ENCODE results near the gene CCDC77.
"Not testable (repeated sequence)": the region's sequence is repeated elsewhere in the genome, so short reads cannot be mapped to it uniquely, and the experiment has no call there.

Gene CCDC77

DNA sequence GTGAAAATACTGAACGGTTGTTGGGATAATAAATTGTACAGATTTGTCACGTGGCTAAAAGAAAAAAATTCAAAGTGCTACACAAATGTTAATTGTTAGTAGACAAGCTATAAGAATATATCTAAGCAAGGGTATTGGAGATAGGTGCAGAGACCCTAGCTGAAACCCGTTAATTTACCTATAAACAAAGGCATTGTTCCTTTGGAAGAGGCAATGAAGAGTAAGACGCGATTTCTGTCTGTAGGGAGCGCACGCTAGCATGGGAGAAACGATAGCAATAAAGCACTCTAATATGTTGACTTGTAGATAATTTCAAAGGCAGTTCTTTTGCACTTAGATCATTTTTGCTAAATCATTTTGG, 565 bp downstream of the CCDC77 start:
- H3K4me3 ChIP-seq, result peak overlapping the region; percentile 63 to 70
- TF ChIP-seq, protein P1, sequence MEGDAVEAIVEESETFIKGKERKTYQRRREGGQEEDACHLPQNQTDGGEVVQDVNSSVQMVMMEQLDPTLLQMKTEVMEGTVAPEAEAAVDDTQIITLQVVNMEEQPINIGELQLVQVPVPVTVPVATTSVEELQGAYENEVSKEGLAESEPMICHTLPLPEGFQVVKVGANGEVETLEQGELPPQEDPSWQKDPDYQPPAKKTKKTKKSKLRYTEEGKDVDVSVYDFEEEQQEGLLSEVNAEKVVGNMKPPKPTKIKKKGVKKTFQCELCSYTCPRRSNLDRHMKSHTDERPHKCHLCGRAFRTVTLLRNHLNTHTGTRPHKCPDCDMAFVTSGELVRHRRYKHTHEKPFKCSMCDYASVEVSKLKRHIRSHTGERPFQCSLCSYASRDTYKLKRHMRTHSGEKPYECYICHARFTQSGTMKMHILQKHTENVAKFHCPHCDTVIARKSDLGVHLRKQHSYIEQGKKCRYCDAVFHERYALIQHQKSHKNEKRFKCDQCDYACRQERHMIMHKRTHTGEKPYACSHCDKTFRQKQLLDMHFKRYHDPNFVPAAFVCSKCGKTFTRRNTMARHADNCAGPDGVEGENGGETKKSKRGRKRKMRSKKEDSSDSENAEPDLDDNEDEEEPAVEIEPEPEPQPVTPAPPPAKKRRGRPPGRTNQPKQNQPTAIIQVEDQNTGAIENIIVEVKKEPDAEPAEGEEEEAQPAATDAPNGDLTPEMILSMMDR (IDR thresholded peaks at IDR 0.05), result no peak
- H3K27ac ChIP-seq, result peak overlapping the region; percentile 62 to 73
- no peak for DNase-seq
- peaks cover 0 to 15% (median 9%) of the 10 kb centered on the region in 4 donors for H3K4me1 ChIP-seq
- intact Hi-C loops (cut with DNase I; ENCODE audit: low total_unique reads), result no loop called here
- H3K36me3 ChIP-seq, result no peaks in the 10 kb centered on the region
- no peaks in the 10 kb centered on the region for H3K9me3 ChIP-seq
- H3K27me3 ChIP-seq, result no peaks in the 10 kb centered on the region

DNA sequence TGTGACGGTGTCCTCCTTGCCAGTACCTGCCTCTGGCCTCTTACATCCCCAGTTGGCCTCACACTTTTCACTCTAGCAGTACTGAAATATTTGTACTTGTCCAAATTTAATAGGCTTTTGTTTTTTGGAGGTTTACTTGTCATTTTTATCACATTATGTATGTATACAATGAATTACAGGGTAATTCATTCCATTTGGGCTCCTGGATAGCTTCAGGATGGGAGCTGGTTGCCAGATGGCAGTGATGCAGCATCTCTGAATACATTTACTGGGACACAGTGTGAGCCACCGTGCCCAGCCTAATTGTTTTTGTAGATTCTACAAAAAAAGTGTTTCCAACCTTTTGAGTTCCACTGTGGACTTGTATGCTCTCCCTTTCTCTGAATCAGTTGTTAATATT, 13.4 kb downstream of the CCDC77 start:
- Histone ChIP-seq H3K4me3 (no peak overlapping the region), H3K36me3 (peaks cover 22 to 63% (median 30%) of the 10 kb centered on the region in 3 donors), H3K9me3 (no peaks in the 10 kb centered on the region), H3K4me1 (no peaks in the 10 kb centered on the region), H3K27me3 (no peaks in the 10 kb centered on the region), H3K27ac (no peak overlapping the region)
- DNase-seq, result no peak
- TF ChIP-seq, protein P1 (IDR thresholded peaks at IDR 0.05), result no peak
- intact Hi-C loops (cut with DNase I; ENCODE audit: low total_unique reads), result no loop called here

DNA sequence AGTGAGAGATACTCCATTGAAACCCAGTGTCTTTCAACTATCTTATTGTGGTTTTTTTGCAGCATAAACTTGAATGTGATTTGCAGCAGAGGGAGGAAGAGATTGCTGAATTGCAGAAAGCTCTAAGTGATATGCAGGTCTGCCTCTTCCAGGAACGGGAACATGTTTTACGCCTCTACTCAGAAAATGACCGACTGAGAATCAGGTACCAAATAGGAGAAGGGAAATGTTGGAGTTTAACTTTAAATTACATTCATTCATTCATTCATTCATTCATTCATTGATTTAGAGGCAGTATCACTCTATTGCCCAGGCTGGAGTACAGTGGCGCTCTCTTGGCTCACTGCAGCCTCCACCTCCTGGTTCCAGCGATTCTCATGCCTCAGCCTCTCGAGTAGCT, 17.0 kb downstream of the CCDC77 start:
- H3K36me3 ChIP-seq, result peaks cover 15 to 38% (median 15%) of the 10 kb centered on the region in 3 donors
- TF ChIP-seq, protein P1 (IDR thresholded peaks at IDR 0.05), result no peak
- intact Hi-C loops (cut with DNase I; ENCODE audit: low total_unique reads), result no loop called here
- no peaks in the 10 kb centered on the region for H3K4me1 ChIP-seq
- H3K27me3 ChIP-seq, result no peaks in the 10 kb centered on the region
- no peak for DNase-seq
- no peaks in the 10 kb centered on the region for H3K9me3 ChIP-seq
- H3K27ac ChIP-seq, result no peak overlapping the region
- H3K4me3 ChIP-seq, result no peak overlapping the region

DNA sequence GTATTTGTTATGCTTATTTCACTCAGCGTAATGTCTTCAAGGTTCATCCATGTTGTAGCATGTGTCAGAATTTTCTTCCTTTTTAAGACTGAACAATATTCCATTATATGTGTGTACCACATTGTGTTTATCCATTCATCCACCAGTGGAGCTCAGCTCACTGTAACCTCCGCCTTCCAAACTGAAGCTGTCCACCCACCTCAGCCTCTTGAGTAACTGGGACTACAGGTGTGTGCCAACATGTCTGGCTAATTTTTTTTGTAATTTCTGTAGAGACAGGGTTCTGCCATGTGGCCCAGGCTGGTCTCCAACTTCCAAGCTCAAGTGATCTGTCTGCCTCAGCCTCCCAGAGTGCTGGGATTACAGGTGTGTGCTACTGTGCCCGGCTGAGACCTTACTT, 21.1 kb downstream of the CCDC77 start:
- Histone ChIP-seq H3K27me3 (no peaks in the 10 kb centered on the region), H3K9me3 (no peaks in the 10 kb centered on the region), H3K27ac (no peak overlapping the region), H3K36me3 (peaks cover 12 to 42% (median 22%) of the 10 kb centered on the region in 3 donors), H3K4me1 (no peaks in the 10 kb centered on the region), H3K4me3 (no peak overlapping the region)
- no peak for DNase-seq
- intact Hi-C loops (cut with DNase I; ENCODE audit: low total_unique reads), result no loop called here
- TF ChIP-seq, protein P1 (IDR thresholded peaks at IDR 0.05), result no peak

DNA sequence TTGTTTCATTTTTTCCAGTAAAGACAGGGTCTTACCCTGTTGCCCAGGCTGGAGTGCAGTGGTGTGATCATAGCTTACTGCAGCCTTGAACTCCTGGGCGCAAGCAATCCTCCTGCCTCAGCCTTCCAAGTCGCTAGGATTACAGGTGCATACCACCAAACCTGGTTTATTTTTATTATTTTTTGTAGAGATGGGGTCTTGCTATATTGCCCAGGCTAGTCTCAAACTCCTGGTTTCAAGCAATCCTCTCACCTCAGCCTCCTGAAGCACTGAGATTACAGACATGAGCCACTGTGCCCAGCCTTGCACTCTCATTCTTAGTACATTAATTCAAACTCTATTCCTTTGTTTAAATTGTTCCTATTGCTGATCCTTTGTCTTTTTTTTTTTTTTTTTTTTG, 34.3 kb downstream of the CCDC77 start:
- H3K27me3 ChIP-seq; H3K4me3 ChIP-seq; DNase-seq; H3K9me3 ChIP-seq; intact Hi-C loops (cut with DNase I; ENCODE audit: low total_unique reads); H3K27ac ChIP-seq; H3K4me1 ChIP-seq: not testable (repeated sequence)
- peaks cover 11 to 55% (median 20%) of the 10 kb centered on the region in 3 donors for H3K36me3 ChIP-seq

DNA sequence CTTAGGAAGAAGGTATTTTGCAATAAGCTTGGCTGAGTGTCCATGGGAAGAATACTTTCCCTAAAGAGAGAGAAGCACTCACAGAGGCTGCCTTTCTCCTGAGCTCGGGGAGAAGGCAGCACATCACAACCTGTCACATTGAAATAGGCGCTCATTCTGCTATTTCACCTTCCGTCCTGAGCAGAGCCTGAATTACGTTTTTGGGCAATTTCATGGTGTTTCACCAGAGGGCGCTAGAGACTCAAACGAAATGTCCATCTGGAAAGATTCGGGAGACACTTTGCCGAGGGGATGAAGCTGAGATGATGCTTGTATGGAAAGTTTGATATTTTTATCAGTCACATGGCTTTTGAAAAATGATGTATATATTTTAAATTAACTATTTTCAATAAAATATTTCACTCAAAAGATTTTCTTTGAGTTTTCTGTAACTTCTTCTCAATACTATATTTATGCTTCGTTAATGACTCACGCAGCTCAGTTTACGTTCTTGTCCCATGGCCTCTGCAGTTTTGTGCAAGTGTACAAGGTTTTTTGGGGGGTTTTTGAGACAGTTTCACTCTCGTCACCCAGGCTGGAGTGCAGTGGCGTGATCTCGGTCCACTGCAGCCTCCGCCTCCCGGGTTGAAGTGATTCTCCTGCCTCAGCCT, 40.9 kb downstream of the CCDC77 start:
- Histone ChIP-seq H3K27ac (no peak overlapping the region), H3K4me3 (no peak overlapping the region), H3K4me1 (no peaks in the 10 kb centered on the region), H3K27me3 (no peaks in the 10 kb centered on the region), H3K36me3 (peaks cover 0 to 14% (median 0%) of the 10 kb centered on the region in 3 donors), H3K9me3 (no peaks in the 10 kb centered on the region)
- DNase-seq, result no peak
- intact Hi-C loops (cut with DNase I; ENCODE audit: low total_unique reads), result no loop called here
- TF ChIP-seq, protein P1 (IDR thresholded peaks at IDR 0.05), result peak; percentile 66 to 67
